ENCODE data around the gene HTRA1. TPM values are rescaled to one million over a fixed set of nuclear protein-coding genes. Genes with fewer than 3 reads are reported as not detected.

Gene HTRA1
- total RNA-seq, 2 donors from 2014 or later: 282 to 473 TPM

DNA sequence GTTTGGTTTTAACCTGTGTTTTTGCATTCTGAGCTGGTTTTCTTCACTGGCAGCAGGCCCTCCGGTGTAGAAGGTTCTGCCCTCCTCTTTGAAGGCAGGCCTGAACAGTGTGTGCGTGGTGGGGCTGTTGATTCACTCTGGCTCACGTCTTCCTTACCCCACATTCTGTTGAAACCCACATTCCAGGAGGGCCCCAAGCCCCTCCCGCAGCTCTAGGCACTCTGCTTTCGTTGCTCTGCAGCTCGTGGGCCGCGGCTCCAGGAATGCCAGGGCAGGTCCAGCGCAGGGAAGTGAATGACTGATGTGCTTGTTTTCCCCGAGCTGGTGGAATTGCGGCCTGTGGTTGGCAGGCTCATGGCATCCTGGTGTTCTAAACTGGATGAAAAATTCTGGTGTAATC, 49.0 kb downstream of the HTRA1 start:
- H3K4me1 ChIP-seq (ENCODE audit: control insufficient read depth in 1 of 2, low read depth in 2 of 2): peaks cover 0 to 4% of the 10 kb centered on the region in 2 donors
- H3K4me3 ChIP-seq: no peak overlapping the region
- no peaks in the 10 kb centered on the region for H3K9me3 ChIP-seq
- ATAC-seq (ENCODE audit: insufficient number of reproducible peaks, low FRiP score, low read depth) (no peak), DNase-seq (ENCODE audit: low spot score) (no peak)
- peaks cover 50% of the 10 kb centered on the region for H3K36me3 ChIP-seq
- TF ChIP-seq, protein P1, sequence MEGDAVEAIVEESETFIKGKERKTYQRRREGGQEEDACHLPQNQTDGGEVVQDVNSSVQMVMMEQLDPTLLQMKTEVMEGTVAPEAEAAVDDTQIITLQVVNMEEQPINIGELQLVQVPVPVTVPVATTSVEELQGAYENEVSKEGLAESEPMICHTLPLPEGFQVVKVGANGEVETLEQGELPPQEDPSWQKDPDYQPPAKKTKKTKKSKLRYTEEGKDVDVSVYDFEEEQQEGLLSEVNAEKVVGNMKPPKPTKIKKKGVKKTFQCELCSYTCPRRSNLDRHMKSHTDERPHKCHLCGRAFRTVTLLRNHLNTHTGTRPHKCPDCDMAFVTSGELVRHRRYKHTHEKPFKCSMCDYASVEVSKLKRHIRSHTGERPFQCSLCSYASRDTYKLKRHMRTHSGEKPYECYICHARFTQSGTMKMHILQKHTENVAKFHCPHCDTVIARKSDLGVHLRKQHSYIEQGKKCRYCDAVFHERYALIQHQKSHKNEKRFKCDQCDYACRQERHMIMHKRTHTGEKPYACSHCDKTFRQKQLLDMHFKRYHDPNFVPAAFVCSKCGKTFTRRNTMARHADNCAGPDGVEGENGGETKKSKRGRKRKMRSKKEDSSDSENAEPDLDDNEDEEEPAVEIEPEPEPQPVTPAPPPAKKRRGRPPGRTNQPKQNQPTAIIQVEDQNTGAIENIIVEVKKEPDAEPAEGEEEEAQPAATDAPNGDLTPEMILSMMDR (IDR thresholded peaks at IDR 0.05): no peak
- no peak overlapping the region for H3K27ac ChIP-seq
- no peaks in the 10 kb centered on the region for H3K27me3 ChIP-seq (replicated peaks; ENCODE audit: insufficient read depth)

DNA sequence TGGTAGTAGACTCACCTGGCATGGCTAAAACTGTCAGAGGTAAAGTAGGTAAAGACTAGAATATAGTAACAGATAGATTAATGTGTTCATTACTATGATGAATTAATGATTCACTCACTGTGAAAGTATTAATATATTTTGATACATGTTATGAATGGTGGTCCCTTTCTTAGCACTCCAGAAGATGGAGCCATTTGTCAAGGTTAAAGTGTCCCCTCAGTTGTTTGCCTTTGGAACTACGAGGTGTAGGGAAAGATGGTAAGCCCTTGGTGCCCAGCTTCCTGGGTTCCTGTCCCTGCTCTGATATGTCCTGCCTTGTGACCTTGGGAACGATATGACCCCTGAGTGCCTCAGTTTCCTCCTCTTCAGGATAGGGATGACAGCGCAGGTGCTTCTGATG, 49.4 kb downstream of the HTRA1 start:
- no peaks in the 10 kb centered on the region for H3K27me3 ChIP-seq (replicated peaks; ENCODE audit: insufficient read depth)
- H3K27ac ChIP-seq: no peak overlapping the region
- no peaks in the 10 kb centered on the region for H3K4me1 ChIP-seq (ENCODE audit: control insufficient read depth in 1 of 2, low read depth in 2 of 2)
- TF ChIP-seq, protein P1 (IDR thresholded peaks at IDR 0.05): no peak
- H3K36me3 ChIP-seq: peaks cover 50% of the 10 kb centered on the region
- ATAC-seq (ENCODE audit: insufficient number of reproducible peaks, low FRiP score, low read depth): no peak
- H3K9me3 ChIP-seq: no peaks in the 10 kb centered on the region
- H3K4me3 ChIP-seq: no peak overlapping the region
- DNase-seq (ENCODE audit: low spot score): no peak

DNA sequence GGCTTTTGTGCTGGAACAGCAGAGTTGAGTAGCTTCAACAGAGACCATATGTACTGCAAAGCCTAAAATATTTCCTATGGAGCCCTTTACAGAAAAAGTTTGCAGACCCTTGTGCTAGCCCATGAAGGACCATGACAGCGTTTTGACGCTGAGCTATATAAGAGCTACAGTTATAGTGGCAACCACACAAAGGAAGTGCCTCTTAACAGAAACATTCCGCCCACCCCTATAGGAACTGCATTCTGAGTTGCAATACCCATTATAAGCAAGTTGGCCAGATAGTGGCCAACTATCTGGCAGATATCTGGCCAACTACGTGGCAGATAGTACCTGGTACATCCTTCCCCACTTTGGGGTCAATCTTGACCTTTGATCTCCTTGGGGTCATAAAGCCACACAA, 51.7 kb downstream of the HTRA1 start:
- H3K4me3 ChIP-seq: no peak overlapping the region
- no peaks in the 10 kb centered on the region for H3K27me3 ChIP-seq (replicated peaks; ENCODE audit: insufficient read depth)
- TF ChIP-seq, protein P1 (IDR thresholded peaks at IDR 0.05): no peak
- ATAC-seq (ENCODE audit: insufficient number of reproducible peaks, low FRiP score, low read depth): no peak
- no peak overlapping the region for H3K27ac ChIP-seq
- peaks cover 49% of the 10 kb centered on the region for H3K36me3 ChIP-seq
- no peaks in the 10 kb centered on the region for H3K9me3 ChIP-seq
- no peak for DNase-seq (ENCODE audit: low spot score)
- no peaks in the 10 kb centered on the region for H3K4me1 ChIP-seq (ENCODE audit: control insufficient read depth in 1 of 2, low read depth in 2 of 2)

DNA sequence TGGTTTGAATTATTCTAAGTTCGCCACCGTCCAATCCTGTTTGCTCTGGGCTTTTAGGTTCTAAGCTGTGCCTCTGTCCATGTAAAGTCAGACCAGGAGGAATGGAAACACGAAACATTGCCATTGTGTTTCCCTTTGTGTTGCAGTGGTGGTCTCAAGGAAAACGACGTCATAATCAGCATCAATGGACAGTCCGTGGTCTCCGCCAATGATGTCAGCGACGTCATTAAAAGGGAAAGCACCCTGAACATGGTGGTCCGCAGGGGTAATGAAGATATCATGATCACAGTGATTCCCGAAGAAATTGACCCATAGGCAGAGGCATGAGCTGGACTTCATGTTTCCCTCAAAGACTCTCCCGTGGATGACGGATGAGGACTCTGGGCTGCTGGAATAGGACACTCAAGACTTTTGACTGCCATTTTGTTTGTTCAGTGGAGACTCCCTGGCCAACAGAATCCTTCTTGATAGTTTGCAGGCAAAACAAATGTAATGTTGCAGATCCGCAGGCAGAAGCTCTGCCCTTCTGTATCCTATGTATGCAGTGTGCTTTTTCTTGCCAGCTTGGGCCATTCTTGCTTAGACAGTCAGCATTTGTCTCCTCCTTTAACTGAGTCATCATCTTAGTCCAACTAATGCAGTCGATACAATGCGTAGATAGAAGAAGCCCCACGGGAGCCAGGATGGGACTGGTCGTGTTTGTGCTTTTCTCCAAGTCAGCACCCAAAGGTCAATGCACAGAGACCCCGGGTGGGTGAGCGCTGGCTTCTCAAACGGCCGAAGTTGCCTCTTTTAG, 52.9 kb downstream of the HTRA1 start:
- Histone ChIP-seq H3K27ac (no peak overlapping the region), H3K36me3 (peaks cover 37% of the 10 kb centered on the region), H3K4me1 (ENCODE audit: control insufficient read depth in 1 of 2, low read depth in 2 of 2) (no peaks in the 10 kb centered on the region), H3K9me3 (no peaks in the 10 kb centered on the region), H3K4me3 (no peak overlapping the region), H3K27me3 (replicated peaks; ENCODE audit: insufficient read depth) (no peaks in the 10 kb centered on the region)
- DNase-seq (ENCODE audit: low spot score) (no peak), ATAC-seq (ENCODE audit: insufficient number of reproducible peaks, low FRiP score, low read depth) (no peak)
- TF ChIP-seq, protein P1 (IDR thresholded peaks at IDR 0.05): no peak

DNA sequence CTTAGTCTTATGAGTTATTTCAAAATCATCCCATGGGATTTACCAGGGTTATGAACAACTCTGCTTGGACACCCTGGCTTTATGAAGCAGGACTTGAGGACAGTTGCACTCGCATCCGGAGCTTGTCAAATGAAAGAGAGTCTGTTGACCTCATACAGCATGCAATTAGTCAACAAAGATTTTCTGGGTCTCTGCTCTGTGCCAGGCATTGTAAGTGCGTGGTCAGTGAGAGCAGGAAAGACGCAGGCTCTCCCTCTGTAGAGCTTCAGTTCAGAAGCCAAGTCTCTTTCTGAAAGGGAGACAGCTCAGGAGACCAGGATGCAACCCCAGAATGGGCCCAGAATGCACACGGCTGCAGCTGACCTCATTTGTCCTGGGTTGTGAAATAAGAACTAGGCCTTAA, 53.7 kb downstream of the HTRA1 start:
- Histone ChIP-seq H3K4me3 (no peak overlapping the region), H3K27me3 (replicated peaks; ENCODE audit: insufficient read depth) (no peaks in the 10 kb centered on the region), H3K36me3 (peaks cover 31% of the 10 kb centered on the region), H3K27ac (no peak overlapping the region), H3K4me1 (ENCODE audit: control insufficient read depth in 1 of 2, low read depth in 2 of 2) (no peaks in the 10 kb centered on the region), H3K9me3 (no peaks in the 10 kb centered on the region)
- DNase-seq (ENCODE audit: low spot score) (no peak), ATAC-seq (ENCODE audit: insufficient number of reproducible peaks, low FRiP score, low read depth) (no peak)
- TF ChIP-seq, protein P1 (IDR thresholded peaks at IDR 0.05): no peak
